Hematopoietic multipotent progenitor cell treated with erythropoietin and hydrocortisone succinate and interleukin-3 and kit ligand, for 6 days (in vitro differentiated cells): ENCODE data around the gene CAMTA1.

Source experiments
- DNase-seq: peaks from one replicate; pipeline ENCODE4 v3.0.0-alpha.2; 2015

CAMTA1 gene

DNA sequence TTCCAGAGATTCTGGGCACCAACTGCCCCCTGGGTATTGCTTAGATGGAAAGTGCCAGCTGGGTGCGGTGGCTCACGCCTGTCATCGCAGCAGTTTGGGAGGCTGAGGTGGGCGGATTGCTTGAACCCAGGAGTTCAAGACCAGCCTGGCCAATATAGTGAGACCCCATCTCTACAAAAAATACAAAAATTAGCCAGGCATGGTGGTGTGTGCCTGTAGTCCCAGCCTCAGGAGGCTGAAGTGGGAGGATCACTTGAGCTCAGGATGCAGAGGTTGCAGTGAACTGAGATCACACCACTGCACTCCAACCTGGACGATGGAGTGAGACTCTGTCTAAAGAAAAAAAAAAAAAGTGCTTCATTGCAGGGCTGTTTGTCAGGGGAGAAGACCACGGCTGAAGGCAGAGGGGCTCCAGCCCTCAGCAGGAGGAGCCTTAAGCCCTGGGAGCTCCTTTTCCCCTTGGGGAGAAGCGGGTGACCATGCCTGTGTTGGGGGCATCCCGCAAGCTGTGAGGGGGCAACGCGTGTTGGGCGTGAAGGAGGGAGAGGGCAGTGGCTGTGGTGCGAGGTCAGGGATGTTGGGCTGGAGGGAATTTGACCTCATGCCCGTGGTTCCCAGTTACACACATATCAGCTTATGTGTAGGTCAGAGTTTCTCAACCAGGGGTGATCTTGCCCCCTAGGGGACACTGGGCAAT, 854.3 kb downstream of the CAMTA1 start:
- DNase-seq = no peak

DNA sequence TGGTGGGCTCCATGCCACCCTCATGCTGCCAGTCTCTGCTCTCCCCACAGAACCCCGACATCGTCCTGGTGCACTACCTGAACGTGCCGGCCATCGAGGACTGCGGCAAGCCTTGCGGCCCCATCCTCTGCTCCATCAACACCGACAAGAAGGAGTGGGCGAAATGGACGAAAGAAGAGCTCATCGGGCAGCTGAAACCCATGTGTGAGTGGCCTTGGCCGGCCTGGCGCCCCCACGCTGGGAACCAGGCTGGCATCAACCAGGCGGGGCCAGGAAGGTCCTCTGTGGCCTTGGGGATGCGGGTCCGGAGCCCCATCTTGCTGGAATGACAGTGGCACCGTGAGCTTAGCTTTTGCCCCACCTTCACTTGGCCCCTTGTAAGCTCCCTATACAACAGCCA, 855.1 kb downstream of the CAMTA1 start:
- no peak for DNase-seq

DNA sequence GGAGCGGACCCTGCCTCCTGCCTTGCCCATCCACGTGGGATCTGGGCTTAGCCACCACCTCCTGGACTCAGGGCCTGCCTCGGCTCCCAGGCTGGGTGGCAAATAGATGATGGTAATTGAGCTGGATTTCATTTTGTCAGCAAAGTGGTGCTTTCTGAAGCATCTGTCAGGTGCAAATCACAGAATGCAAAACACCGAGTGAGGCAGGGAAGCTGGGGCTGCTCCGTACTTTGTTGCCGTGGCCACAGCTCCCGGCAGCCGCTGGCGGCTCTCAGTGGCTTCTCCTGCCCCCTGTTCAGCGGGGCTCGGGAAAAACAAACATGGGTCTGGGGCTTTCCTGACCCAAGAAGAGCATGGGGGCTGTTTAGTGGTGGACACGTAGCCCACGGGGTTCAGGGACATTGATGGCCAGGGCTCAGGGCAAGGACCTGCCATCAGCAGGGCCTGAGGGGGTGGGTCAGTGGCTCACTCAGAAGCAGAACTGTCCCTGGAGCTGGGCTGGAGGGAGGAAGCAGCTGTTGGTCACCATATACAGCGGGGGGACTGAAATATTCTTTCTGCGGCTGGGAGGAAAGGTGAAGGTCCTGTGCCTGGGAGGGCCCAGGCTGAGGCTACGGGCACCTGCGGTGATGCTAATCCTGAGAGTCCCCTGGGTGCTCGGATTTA, 855.8 kb downstream of the CAMTA1 start:
- no peak for DNase-seq

DNA sequence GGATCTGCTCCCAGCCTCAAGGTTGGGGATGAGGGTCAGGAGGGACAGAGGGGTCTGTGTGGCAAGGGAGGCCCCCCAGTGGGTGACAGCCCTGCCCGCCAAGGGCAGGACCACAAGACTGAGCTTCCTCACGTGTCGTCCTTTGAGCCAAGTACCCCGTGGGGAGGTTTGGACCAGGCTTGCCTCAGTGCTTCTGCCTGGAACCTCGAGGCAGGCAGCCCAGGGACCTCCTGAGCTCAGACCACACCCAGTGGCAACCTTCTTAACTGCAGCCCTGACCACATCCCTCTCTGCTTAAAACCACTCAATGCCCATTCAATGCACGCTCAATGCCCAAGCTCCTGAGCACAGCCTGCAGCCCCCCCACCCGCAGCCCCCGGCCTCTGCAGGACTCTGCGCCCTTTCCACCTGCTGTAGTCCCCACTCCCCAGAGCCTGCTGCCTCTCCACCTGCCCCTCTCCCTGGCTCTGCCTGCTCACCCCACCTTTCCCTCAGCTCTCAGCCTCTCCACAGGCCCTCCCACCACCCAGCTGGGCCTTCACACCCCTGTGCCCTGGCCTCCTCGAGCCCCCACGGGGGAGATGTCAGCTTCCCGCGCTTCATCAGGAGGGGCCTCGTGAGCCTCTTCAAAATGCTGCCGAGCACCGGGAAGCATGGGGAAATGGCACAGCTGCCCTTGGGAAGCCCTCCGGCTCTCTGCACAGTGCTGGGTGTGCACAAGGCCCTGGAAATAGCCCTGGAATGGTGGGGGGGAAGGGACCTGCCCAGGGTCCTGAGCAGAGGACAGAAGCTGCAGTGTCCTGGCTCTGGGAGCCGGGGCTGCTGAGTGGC, 856.5 kb downstream of the CAMTA1 start:
- peak; percentile 35 for DNase-seq

DNA sequence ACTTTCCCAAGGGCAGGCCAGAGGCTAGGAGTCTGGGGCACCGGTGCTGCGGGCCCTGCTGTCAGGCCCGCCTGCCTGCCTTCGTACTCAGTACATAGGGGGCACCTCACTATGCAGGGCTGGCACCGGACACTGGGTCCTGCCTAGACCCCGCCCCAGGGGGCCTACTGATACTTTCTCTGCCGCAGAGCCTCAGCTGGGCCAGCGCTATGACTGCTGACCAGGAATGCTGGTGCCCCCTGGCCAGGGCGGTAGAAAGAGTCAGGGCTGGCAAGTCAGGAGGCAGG, 857.1 kb downstream of the CAMTA1 start:
- no peak for DNase-seq

- no peak for DNase-seq
Observed at GRCh38 chr1:7642781-7643529, 857.7 kb downstream of the CAMTA1 start.

DNA sequence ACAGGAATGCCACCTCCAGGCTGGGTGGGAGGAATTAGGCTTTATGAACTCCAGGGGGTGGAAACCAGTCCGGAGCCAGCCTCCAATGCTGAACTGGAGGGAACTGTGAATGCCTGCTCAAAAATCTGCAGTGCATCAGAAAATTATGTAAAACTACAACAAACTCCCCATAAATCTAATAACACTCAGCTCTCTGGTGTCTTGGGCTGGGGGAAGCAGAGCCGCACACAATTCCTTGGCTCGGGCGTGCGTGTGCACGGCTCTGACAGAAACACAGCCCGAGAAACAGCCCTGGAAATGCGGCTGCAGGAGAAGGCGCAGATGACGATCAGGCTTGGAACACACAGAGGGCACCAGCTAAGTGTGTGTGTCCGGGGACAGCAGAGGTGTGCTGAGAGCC, 858.3 kb downstream of the CAMTA1 start:
- DNase-seq = no peak

DNA sequence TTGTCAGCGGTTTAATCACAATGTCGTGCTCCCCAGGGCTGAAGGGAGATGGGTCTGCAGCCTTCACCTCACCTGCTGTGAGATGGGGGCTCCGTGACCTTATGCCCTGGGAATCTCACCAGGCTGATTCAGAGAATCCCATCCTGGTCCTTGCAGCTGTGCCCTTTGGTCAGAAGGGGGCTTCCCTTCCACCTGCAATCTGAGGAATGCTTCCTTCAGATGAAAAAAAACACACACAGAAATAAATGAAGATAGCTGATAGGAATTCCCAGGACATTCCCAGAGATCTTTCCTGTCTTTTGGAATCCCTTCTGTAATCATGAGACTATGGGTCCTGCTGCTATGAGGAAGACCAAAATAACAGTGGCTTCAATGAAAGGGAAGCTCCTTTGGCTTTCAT, 858.8 kb downstream of the CAMTA1 start:
- no peak for DNase-seq

DNA sequence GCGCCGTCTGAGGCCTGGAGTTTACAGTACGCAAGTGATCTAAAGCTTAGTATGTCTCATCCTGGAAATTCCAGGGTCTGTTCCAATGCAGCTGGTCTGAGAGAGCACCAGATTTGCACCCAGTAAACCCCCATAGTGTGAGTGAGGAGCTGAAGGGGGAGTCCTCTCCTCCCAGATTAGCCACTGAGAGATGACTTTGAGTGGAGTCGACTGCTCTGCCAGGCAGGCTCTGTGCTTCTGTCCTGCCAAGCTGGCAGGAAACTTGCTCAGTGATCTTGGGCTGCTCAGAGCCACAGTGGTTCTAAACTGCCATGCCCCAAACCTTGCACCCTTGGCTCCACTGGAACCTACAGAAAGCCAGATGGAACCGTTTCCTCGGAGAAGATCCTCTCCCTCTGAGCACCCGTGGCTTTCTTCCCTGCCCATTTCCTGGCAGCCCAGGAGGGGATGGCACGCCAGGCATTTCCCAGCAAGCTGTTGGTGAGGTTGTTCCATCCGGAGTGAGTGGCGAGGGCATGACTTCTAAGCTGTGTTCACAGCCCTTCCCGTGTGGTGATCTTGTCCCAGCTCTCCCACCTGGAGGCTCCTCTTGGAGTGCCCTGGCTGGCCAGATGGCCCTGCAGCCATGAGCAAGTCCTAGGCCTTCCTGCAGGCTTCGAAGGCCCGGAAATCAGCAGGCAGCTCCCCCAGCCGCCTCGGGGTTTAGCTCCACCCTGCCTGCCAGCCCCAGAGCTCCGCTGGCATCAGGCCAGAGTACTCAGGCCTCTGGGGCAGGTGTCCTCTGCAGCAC, 859.9 kb downstream of the CAMTA1 start:
- DNase-seq = peak; percentile 83

GRCh38 chr1:7645751-7646048, 860.4 kb downstream of the CAMTA1 start:
- DNase-seq = no peak

- no peak for DNase-seq
Observed at GRCh38 chr1:7646164-7646563, 860.9 kb downstream of the CAMTA1 start.

- DNase-seq = peak; percentile 72
Observed at GRCh38 chr1:7646981-7647901, 862.0 kb downstream of the CAMTA1 start.

GRCh38 chr1:7648761-7649384, 863.6 kb downstream of the CAMTA1 start:
- DNase-seq = peak; percentile 74

GRCh38 chr1:7650801-7651200, 865.5 kb downstream of the CAMTA1 start:
- DNase-seq = no peak

GRCh38 chr1:7651203-7651602, 865.9 kb downstream of the CAMTA1 start:
- DNase-seq = no peak

DNA sequence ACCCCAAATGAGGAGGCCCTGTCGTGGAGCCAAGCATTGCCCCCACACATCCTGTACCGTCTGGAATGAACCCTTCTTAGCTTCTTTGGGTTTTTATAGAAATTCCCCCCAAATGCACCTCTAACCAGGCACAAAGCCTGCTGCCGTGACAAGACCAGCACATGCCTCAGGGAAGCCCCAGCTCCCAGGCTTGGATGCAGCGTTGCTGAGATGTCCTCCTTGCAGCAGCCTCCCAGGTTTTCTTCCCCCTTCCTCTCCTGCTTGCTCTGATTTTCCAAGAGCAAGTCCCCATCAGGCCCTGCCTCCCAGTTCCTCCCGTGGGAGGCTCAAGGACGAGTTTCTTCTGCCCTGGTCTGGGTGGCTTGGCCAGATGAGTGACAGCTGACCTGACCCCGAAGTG, 866.8 kb downstream of the CAMTA1 start:
- DNase-seq = no peak

- DNase-seq = no peak
Observed at GRCh38 chr1:7652515-7653098, 867.4 kb downstream of the CAMTA1 start.

DNA sequence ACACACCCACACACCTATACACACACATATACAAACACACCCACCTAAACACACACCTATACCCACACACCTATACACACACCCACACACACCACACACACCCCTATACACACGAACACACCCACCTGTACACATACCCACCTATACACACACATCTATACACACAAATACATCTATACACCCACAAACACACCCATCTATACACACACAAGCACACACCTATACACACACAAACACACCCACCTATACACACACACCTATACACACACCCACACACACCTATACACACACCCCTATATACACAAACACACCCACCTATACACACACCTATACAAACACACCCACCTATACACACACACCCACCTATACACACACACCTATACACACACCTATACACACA, 869.5 kb downstream of the CAMTA1 start:
- DNase-seq = no peak

GRCh38 chr1:7655354-7655753, 870.1 kb downstream of the CAMTA1 start:
- DNase-seq = no peak

- DNase-seq = no peak
Observed at GRCh38 chr1:7656557-7657215, 871.4 kb downstream of the CAMTA1 start.
